Thymus (tissue), 11 donors: ENCODE data around the gene KRTAP9-9. TPM values are rescaled to one million over a fixed set of nuclear protein-coding genes. Genes with fewer than 3 reads are reported as not detected.

Experiments
- DNase-seq, 9 donors: peaks; one replicate each; pipeline ENCODE4 v3.0.0-alpha.2; 2013; ENCODE audit warnings: low spot score in 9 of 9, low read depth in 6 of 9, missing footprints in 1 of 9
- H3K27ac ChIP-seq, 2 donors: one replicate each; pipeline ENCODE4 v1.5.1; 2013; ENCODE audit warnings: control low read depth in 1 of 2, low read depth in 1 of 2, low read length in 1 of 2, mild to moderate bottlenecking in 1 of 2, moderate library complexity in 1 of 2
- H3K27me3 ChIP-seq, 2 donors: one replicate each; pipeline ENCODE4 v1.5.1; 2013; ENCODE audit warnings: low read length in 1 of 2; ENCODE audit not compliant: control insufficient read depth in 2 of 2, insufficient read depth in 1 of 2
- H3K36me3 ChIP-seq, 2 donors: one replicate each; pipeline ENCODE4 v1.5.1; 2013; ENCODE audit warnings: low read length in 1 of 2, mild to moderate bottlenecking in 1 of 2, moderate library complexity in 1 of 2; ENCODE audit not compliant: control insufficient read depth in 2 of 2, insufficient read depth in 2 of 2
- H3K4me1 ChIP-seq, 2 donors: one replicate each; pipeline ENCODE4 v1.5.1; 2013; ENCODE audit warnings: low read length in 2 of 2; ENCODE audit not compliant: control insufficient read depth in 2 of 2, insufficient read depth in 2 of 2
- H3K4me3 ChIP-seq, 2 donors: one replicate each; pipeline ENCODE4 v1.5.1; 2013; ENCODE audit warnings: low read length in 2 of 2, control low read depth in 1 of 2, mild to moderate bottlenecking in 1 of 2
- H3K9me3 ChIP-seq, 2 donors: one replicate each; pipeline ENCODE4 v1.5.1; 2013; ENCODE audit warnings: low read length in 1 of 2, mild to moderate bottlenecking in 1 of 2; ENCODE audit not compliant: control insufficient read depth in 2 of 2, insufficient read depth in 1 of 2
- WGBS: extraction: QIAGEN DNeasy Blood & Tissue Kit; methylation state at CpG from one replicate; pipeline ENCODE4 v1.1.7; 2013; 5-methylcytosine and 5-hydroxymethylcytosine counted together
- polyA plus RNA-seq: library from polyadenylated mRNA; stranded (reverse); fragments of 200-250 nt; gene quantifications from one replicate; pipeline ENCODE4 v1.2.3, GENCODE V29; 2013
- total RNA-seq: library from RNA; stranded (reverse); fragments of 120-200 nt; gene quantifications from one replicate; pipeline ENCODE4 v1.2.4, GENCODE V29; 2013
- donor health status: healthy.

KRTAP9-9 gene
- total and polyA plus RNA-seq, 2 donors: 0.02 TPM; not detected in 1

DNA sequence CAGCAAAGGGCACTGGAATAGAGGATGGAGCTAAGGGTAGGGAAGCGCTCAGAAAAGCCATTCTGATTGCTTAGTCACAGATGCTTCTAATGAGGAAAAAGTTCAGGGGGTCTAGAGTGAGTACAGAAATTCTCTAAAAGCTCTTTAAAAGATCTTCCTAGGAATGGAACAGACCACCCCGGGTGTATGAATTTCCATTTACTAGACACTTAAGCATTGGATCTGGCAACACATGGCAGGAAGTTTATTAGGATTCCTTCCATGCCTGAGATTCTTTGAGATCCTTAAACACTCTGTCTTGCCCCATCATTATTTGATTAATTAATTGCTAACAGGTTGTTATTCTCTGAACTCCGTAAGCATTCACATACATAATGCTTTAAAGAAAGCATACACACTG lies 28.9 kb downstream of the KRTAP9-9 start:
- WGBS: 91% methylated on average over 3 of the region's 3 CpGs
- Histone ChIP-seq H3K27me3 (no peaks in the 10 kb centered on the region), H3K4me1 (no peaks in the 10 kb centered on the region), H3K36me3 (no peaks in the 10 kb centered on the region), H3K9me3 (no peaks in the 10 kb centered on the region), H3K27ac (no peak overlapping the region), H3K4me3 (no peak overlapping the region)
- DNase-seq: no peak

DNA sequence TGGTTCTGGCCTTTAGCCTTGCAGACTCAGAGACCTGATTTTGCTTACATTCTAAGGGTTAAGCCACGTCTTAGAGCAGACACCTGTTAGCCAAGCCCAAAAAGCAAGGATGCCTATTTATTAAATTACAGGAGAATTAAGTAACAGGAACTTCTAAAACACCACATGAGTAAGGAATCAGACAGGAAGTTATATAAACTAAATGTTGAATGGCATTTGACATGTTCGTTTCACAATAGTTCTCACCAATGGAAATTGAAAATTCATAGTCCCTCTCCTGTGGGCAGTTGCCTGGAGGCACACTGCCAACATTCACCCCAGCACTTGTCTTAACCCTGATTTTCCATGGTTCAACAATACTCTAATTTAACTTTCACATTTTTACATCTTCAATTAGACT lies 29.4 kb downstream of the KRTAP9-9 start:
- DNase-seq: no peak
- no peak overlapping the region for H3K4me3 ChIP-seq
- H3K4me1 ChIP-seq: no peaks in the 10 kb centered on the region
- no peaks in the 10 kb centered on the region for H3K36me3 ChIP-seq
- H3K9me3 ChIP-seq: no peaks in the 10 kb centered on the region
- WGBS: 15% methylated on average over 2 of the region's 2 CpGs
- H3K27ac ChIP-seq: no peak overlapping the region
- H3K27me3 ChIP-seq: no peaks in the 10 kb centered on the region

DNA sequence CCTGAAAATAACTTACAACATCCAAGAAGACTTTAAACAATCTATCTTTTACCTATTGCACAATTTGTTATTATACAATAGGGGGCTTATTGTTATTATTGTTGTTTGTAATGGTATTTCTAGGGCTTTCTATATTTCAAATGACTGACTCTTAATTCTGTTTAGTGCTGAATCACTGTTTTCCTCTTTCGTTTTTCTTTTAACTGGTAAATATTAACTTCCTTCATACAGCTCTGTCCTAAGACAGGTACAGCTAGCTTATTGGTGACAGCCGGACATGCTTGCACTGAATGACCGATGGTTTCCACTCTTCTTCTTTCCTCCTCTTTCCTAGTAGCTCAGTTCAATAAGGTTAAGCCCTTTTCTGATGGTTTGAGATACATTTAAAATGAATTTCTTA lies 31.9 kb downstream of the KRTAP9-9 start:
- Histone ChIP-seq H3K4me3 (no peak overlapping the region), H3K4me1 (no peaks in the 10 kb centered on the region), H3K27me3 (no peaks in the 10 kb centered on the region), H3K9me3 (no peaks in the 10 kb centered on the region), H3K27ac (no peak overlapping the region), H3K36me3 (no peaks in the 10 kb centered on the region)
- no peak for DNase-seq
- WGBS: 78% methylated on average over 3 of the region's 3 CpGs

DNA sequence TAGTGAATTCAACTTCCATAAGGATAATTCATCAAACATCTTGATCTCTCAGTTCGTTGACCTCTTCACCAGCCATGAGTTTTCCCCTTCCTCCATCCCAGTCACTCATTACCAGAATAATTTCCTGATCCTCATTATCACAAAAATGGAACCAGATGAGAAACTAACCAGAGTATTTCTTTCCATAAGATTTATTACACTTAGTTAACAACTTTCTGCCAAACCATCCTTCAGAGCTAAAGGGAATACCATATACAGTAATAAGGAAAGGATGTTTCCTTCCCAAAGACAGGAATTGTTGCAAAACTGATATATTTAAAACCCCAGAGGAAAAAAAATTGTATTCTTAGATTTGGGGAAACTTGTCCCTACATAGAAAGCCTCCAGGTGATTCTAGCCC lies 38.8 kb downstream of the KRTAP9-9 start:
- no peak for DNase-seq
- Histone ChIP-seq H3K36me3 (no peaks in the 10 kb centered on the region), H3K4me3 (no peak overlapping the region), H3K9me3 (no peaks in the 10 kb centered on the region), H3K27ac (no peak overlapping the region), H3K4me1 (peaks cover 0 to 3% of the 10 kb centered on the region in 2 donors), H3K27me3 (no peaks in the 10 kb centered on the region)
- 93% methylated on average over 1 of the region's 1 CpG for WGBS

DNA sequence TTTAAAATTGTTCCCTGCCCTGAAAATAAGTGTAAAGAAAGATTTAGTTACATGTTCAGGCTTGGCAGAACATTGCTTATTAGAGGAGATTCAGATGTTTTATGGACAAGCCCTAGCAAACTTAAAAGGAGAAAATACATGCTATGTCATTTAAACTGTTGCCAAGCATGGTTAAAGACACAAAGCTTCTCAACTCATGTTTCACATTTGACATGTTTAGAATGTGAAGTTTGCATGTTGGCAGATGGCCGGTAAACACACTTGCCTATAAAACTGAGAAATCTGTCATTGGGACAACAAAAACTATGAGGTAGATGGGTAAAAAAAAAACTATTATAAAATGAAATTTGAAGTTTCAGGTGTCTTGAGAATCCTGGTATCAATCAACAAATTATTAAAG lies 41.7 kb downstream of the KRTAP9-9 start:
- Histone ChIP-seq H3K27me3 (no peaks in the 10 kb centered on the region), H3K9me3 (no peaks in the 10 kb centered on the region), H3K36me3 (no peaks in the 10 kb centered on the region), H3K4me1 (peaks cover 0 to 6% of the 10 kb centered on the region in 2 donors), H3K27ac (peak overlapping the region in 1 of 2 donors; percentile 47), H3K4me3 (no peak overlapping the region)
- peak in 1 of 9 donors; percentile 13 for DNase-seq
- WGBS: 94% methylated on average over 1 of the region's 1 CpG

DNA sequence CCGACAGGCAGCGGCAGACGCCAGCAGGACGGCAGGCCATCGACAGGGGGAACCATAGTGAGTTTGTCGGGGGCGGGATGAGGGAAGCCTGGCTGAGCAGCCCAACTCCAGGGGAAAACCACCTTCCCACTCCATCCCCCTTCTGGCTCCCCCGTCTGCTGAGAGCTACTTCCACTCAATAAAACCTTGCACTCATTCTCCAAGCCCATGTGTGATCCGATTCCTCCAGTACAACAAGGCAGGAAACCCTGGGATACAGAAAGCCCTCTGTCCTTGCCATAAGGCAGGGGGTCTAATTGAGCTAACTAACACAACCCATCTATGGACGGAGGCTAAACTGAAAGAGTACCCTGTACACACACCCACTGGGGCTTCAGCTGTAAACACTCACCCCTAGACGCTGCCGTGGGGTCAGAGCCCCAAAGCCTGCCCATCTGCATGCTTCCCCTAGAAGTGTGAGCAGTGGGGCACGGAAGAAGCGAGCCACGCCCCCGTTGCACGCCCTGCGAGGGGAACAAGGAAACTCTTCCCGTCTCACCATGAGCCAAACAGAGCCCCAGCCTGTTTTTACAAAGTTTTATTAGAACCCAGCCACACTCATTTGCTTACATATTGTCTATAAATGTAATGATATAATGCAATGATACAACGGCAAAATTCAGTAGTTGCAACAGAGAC lies 43.4 kb downstream of the KRTAP9-9 start:
- Histone ChIP-seq H3K9me3 (no peaks in the 10 kb centered on the region), H3K36me3 (no peaks in the 10 kb centered on the region), H3K4me3 (no peak overlapping the region), H3K27me3 (no peaks in the 10 kb centered on the region), H3K4me1 (peaks cover 0 to 10% of the 10 kb centered on the region in 2 donors), H3K27ac (no peak overlapping the region)
- DNase-seq: no peak
- WGBS: 92% methylated on average over 20 of the region's 20 CpGs

DNA sequence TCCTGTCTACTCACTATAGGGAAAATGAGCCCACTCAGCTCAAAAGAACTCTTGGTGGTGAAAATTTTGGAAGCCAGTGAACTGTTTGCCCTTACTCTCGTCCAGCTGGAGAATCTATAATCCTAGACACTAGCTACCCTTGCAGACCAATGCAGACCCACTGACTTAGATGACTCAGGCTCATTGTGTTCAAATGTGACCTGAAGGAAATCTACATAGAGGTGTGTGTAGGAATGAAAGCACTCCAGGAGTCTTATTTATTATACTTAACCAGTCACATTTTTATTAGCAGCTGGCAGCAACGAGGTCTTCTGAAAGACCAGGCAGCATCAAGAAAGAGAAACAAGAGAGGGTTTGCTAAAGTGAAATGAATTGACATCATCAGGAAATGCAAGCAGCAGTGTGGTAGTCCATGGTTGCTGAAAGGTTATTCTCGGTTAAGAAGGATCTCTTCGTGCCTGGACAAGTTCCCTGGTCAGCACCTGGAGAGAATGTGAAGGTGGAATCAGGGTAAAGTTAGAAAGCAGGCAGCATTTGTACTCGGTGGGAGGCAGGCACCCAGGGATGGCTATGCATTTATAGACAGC lies 46.1 kb downstream of the KRTAP9-9 start:
- 73% methylated on average over 5 of the region's 5 CpGs for WGBS
- no peaks in the 10 kb centered on the region for H3K27me3 ChIP-seq
- H3K27ac ChIP-seq: peak overlapping the region; percentile 0 to 62
- H3K4me1 ChIP-seq: peaks cover 0 to 8% of the 10 kb centered on the region in 2 donors
- H3K9me3 ChIP-seq: no peaks in the 10 kb centered on the region
- peak in 1 of 9 donors; percentile 12 for DNase-seq
- H3K36me3 ChIP-seq: no peaks in the 10 kb centered on the region
- no peak overlapping the region for H3K4me3 ChIP-seq

DNA sequence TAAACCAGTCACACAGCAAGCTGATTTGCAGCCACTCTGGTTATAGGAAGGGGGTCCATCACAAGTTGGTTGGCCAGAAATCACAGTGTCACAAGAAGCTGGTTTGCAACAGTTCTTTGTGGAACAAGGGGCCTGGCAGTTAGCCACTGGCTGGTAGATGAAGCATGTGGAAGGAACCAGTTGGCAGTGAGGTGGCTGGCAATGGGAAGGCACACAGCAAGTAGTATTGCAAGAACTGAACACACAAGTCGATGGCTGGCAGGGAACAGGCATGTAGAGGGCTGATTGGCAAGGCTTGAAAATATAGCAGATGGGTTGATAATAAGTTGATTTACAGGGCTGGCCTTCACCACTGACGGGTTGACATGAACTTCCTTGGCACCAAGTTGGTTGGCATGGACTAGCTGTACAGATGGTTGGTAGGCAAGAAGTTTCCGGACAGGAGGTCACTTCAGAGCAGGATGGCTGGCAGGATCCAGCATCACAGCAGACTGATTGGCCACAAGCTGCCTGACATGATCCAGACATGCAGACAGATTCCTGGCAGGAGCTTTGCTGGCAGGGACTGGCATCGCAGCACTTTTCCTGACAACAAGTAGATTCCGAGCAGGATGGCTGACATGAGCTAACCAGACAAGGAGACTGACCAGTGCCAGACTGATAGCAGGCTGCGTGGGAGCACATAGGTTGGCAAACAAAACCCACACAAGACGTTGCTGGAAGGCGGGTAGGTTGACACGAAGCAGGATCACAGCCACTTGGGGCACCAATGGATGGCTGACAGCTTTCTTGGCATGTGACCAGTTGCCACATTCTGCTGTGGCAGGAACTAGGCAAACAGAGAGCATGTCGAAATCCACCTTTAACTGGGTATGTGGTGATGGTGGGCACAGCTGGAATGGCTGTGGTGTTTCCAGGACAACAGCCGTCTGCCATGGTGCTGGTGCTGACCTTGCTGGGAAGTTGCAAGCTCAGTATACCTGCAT lies 47.0 kb downstream of the KRTAP9-9 start, which contains the start of gene KRTAP29-1:
KRTAP29-1 (minus strand) TSS at position 936 of the 986 bp plus-strand sequence; CDS start at position 936, 0 bp downstream.
- no peak within 1 kb of the TSS for H3K27ac ChIP-seq

DNA sequence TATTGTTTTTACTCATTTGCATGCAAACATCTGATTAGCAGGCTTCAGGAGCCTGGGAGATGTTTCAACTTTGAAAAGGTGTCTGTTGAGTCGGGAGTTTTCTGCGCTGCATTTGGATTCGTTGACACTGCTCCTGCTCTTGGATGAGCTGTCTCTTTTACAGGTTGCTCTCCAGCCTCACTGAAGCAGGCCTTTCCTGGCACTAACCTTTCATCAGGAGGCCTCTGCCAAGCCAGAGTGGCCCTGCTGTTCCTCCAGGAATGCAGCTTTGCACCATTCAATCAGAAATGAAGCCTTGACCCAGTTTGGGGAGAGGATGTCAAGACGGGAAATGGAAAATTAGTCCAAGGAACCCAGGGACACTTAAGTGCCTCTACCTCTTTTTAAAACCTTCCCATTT lies 47.8 kb downstream of the KRTAP9-9 start:
- 97% methylated on average over 4 of the region's 4 CpGs for WGBS
- H3K9me3 ChIP-seq: peaks cover 0 to 2% of the 10 kb centered on the region in 2 donors

More for the DNA sequence above, 47.0 kb downstream of the KRTAP9-9 start, which contains the start of gene KRTAP29-1:
- DNase-seq: no peak
- H3K4me3 ChIP-seq: no peak within 1 kb of the TSS
- H3K4me1 ChIP-seq: peaks cover 0 to 8% of the 10 kb centered on the region in 2 donors
- no peaks in the 10 kb centered on the region for H3K36me3 ChIP-seq
- 82% methylated on average over 11 of the region's 11 CpGs for WGBS
- no peaks in the 10 kb centered on the region for H3K27me3 ChIP-seq
- H3K9me3 ChIP-seq: no peaks in the 10 kb centered on the region

More for the DNA sequence above, 47.8 kb downstream of the KRTAP9-9 start:
- Histone ChIP-seq H3K27me3 (no peaks in the 10 kb centered on the region), H3K4me3 (no peak overlapping the region), H3K36me3 (no peaks in the 10 kb centered on the region), H3K27ac (no peak overlapping the region), H3K4me1 (peaks cover 0 to 14% of the 10 kb centered on the region in 2 donors)
- no peak for DNase-seq
